Measurements from ENCODE around the gene ENSA.
"Not testable (repeated sequence)": the region's sequence is repeated elsewhere in the genome, so short reads cannot be mapped to it uniquely, and the experiment has no call there.

DNA sequence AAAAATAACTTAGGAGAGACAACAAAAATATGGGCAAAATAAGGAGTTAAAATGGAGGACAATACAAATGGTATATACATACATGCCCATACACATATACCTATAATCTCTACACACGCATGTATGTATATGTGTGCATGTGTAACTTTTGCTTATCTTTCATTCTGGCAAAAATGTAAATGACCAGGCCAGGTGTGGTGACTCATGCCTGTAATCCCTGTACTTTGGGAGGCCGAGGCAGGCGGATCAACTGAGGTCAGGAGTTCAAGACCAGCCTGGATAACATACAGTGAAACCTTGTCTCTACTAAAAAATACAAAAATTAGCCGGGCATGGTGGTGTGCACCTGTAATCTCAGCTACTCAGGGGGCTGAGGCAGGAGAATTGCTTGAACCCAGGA lies 31.1 kb downstream of the ENSA start:
- TF ChIP-seq, protein P1, sequence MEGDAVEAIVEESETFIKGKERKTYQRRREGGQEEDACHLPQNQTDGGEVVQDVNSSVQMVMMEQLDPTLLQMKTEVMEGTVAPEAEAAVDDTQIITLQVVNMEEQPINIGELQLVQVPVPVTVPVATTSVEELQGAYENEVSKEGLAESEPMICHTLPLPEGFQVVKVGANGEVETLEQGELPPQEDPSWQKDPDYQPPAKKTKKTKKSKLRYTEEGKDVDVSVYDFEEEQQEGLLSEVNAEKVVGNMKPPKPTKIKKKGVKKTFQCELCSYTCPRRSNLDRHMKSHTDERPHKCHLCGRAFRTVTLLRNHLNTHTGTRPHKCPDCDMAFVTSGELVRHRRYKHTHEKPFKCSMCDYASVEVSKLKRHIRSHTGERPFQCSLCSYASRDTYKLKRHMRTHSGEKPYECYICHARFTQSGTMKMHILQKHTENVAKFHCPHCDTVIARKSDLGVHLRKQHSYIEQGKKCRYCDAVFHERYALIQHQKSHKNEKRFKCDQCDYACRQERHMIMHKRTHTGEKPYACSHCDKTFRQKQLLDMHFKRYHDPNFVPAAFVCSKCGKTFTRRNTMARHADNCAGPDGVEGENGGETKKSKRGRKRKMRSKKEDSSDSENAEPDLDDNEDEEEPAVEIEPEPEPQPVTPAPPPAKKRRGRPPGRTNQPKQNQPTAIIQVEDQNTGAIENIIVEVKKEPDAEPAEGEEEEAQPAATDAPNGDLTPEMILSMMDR (IDR thresholded peaks at IDR 0.05): not testable (repeated sequence)
- not testable (repeated sequence) for TF ChIP-seq POLR2A, POLR2AphosphoS5, EP300 (IDR thresholded peaks at IDR 0.05)
